Astrocyte (in vitro differentiated cells and primary cell): ENCODE data around the gene ITM2C.

Experiments used
- CTCF ChIP-seq: IDR thresholded peaks from 2 replicates; pipeline ENCODE4 v1.5.1; 2011; ENCODE audit warnings: low read depth, mild to moderate bottlenecking, inconsistent platforms, low read length, moderate library complexity; ENCODE audit not compliant: insufficient read depth
- EZH2 ChIP-seq: IDR thresholded peaks from 2 replicates; pipeline ENCODE4 v1.6.1; 2012; ENCODE audit warnings: mild to moderate bottlenecking, low read length, inconsistent platforms; ENCODE audit not compliant: insufficient read depth

- TF ChIP-seq CTCF (no peak), EZH2 (no peak)
Measured at GRCh38 chr2:230816735-230817134, 48.0 kb upstream of the ITM2C start.
